ENCODE data around the gene RALB.

RALB gene

GRCh38 chr2:120262150-120262549, 9.5 kb downstream of the RALB start:
- DNase-seq (ENCODE audit: low read depth in 3 of 3, low spot score in 1 of 3), result no peak

GRCh38 chr2:120262761-120263428, 10.2 kb downstream of the RALB start:
- no peak for DNase-seq (ENCODE audit: low read depth in 3 of 3, low spot score in 1 of 3)

GRCh38 chr2:120265006-120265405, 12.4 kb downstream of the RALB start:
- no peak for DNase-seq (ENCODE audit: low read depth in 3 of 3, low spot score in 1 of 3)

GRCh38 chr2:120267348-120267747, 14.7 kb downstream of the RALB start:
- DNase-seq (ENCODE audit: low read depth in 3 of 3, low spot score in 1 of 3), result no peak

- no peak for DNase-seq (ENCODE audit: low read depth in 3 of 3, low spot score in 1 of 3)
Measured at GRCh38 chr2:120269076-120269744, 16.6 kb downstream of the RALB start.

GRCh38 chr2:120269816-120270215, 17.2 kb downstream of the RALB start:
- DNase-seq (ENCODE audit: low read depth in 3 of 3, low spot score in 1 of 3), result no peak

GRCh38 chr2:120271711-120272379, 19.2 kb downstream of the RALB start:
- DNase-seq (ENCODE audit: low read depth in 3 of 3, low spot score in 1 of 3), result no peak

- DNase-seq (ENCODE audit: low read depth in 3 of 3, low spot score in 1 of 3), result no peak
Measured at GRCh38 chr2:120272763-120273481, 20.3 kb downstream of the RALB start.

GRCh38 chr2:120275617-120276400, 23.2 kb downstream of the RALB start:
- DNase-seq (ENCODE audit: low read depth in 3 of 3, low spot score in 1 of 3), result no peak

- no peak for DNase-seq (ENCODE audit: low read depth in 3 of 3, low spot score in 1 of 3)
Measured at GRCh38 chr2:120277505-120278205, 25.0 kb downstream of the RALB start.

- no peak for DNase-seq (ENCODE audit: low read depth in 3 of 3, low spot score in 1 of 3)
Measured at GRCh38 chr2:120278901-120279300, 26.2 kb downstream of the RALB start.

- DNase-seq (ENCODE audit: low read depth in 3 of 3, low spot score in 1 of 3), result no peak
Measured at GRCh38 chr2:120279708-120280107, 27.1 kb downstream of the RALB start.

- DNase-seq (ENCODE audit: low read depth in 3 of 3, low spot score in 1 of 3), result no peak
Measured at GRCh38 chr2:120283649-120284048, 31.0 kb downstream of the RALB start.

- no peak for DNase-seq (ENCODE audit: low read depth in 3 of 3, low spot score in 1 of 3)
Measured at GRCh38 chr2:120285056-120285455, 32.4 kb downstream of the RALB start.

- no peak for DNase-seq (ENCODE audit: low read depth in 3 of 3, low spot score in 1 of 3)
Measured at GRCh38 chr2:120287183-120288015, 34.7 kb downstream of the RALB start.

- no peak for DNase-seq (ENCODE audit: low read depth in 3 of 3, low spot score in 1 of 3)
Measured at GRCh38 chr2:120288016-120288373, 35.3 kb downstream of the RALB start.

- no peak for DNase-seq (ENCODE audit: low read depth in 3 of 3, low spot score in 1 of 3)
Measured at GRCh38 chr2:120289221-120289906, 36.7 kb downstream of the RALB start.

GRCh38 chr2:120290737-120291136, 38.1 kb downstream of the RALB start:
- no peak for DNase-seq (ENCODE audit: low read depth in 3 of 3, low spot score in 1 of 3)
